Type B pancreatic cell (in vitro differentiated cells): ENCODE results near the gene INHBC. TPM values are rescaled to one million over a fixed set of nuclear protein-coding genes. Genes with fewer than 3 reads are reported as not detected.
"Not testable (repeated sequence)": the region's sequence is repeated elsewhere in the genome, so short reads cannot be mapped to it uniquely, and the experiment has no call there.

Experiments used
- DNase-seq: peaks from one replicate; pipeline ENCODE4 v3.0.0; 2021; ENCODE audit warnings: mixed read lengths; ENCODE audit not compliant: unreplicated experiment; ENCODE audit errors: extremely low spot score
- H3K27ac Mint-ChIP-seq: 2 replicates; pipeline ENCODE4 v1.8.0; 2021; ENCODE audit warnings: mild to moderate bottlenecking, mixed read lengths
- H3K27me3 Mint-ChIP-seq: 2 replicates; pipeline ENCODE4 v1.8.0; 2021; ENCODE audit warnings: mixed read lengths
- H3K36me3 Mint-ChIP-seq: 2 replicates; pipeline ENCODE4 v1.8.0; 2021; ENCODE audit warnings: mixed read lengths
- H3K4me1 Mint-ChIP-seq: one replicate; pipeline ENCODE4 v1.8.0; 2021; ENCODE audit warnings: mixed read lengths; ENCODE audit not compliant: unreplicated experiment
- H3K4me3 Mint-ChIP-seq: 2 replicates; pipeline ENCODE4 v1.8.0; 2021; ENCODE audit warnings: mild to moderate bottlenecking, mixed read lengths
- H3K9me3 Mint-ChIP-seq: 2 replicates; pipeline ENCODE4 v1.8.0; 2021; ENCODE audit warnings: mixed read lengths
- CTCF ChIP-seq: fragments of 200-600 bp; sonication (generic); conservative IDR thresholded peaks from 2 replicates; pipeline ENCODE4 v1.5.0; 2021; ENCODE audit warnings: antibody characterized with exemption, mild to moderate bottlenecking
- total RNA-seq: library from RNA; stranded (reverse); gene quantifications from 2 replicates; pipeline ENCODE4 v1.2.1, GENCODE V29; 2021; ENCODE audit warnings: low replicate concordance

INHBC gene
- total RNA-seq, 1 donor from 2014 or later = not detected

- no peak for DNase-seq
- Mint-ChIP-seq H3K36me3 (peaks cover 21% of the 10 kb centered on the region), H3K9me3 (no peaks in the 10 kb centered on the region), H3K27me3 (no peaks in the 10 kb centered on the region), H3K27ac (no peak overlapping the region), H3K4me3 (no peak overlapping the region), H3K4me1 (peaks cover 6% of the 10 kb centered on the region)
- TF ChIP-seq CTCF = no peak
Observed at GRCh38 chr12:57390174-57390573, 44.4 kb upstream of the INHBC start.

GRCh38 chr12:57395121-57395520 is 39.5 kb upstream of the INHBC start:
- TF ChIP-seq CTCF = no peak
- Mint-ChIP-seq H3K27ac (no peak overlapping the region), H3K9me3 (no peaks in the 10 kb centered on the region), H3K4me3 (no peak overlapping the region), H3K27me3 (no peaks in the 10 kb centered on the region), H3K4me1 (peaks cover 6% of the 10 kb centered on the region), H3K36me3 (peaks cover 25% of the 10 kb centered on the region)
- no peak for DNase-seq

GRCh38 chr12:57397441-57397840 is 37.1 kb upstream of the INHBC start:
- DNase-seq = no peak
- H3K36me3 Mint-ChIP-seq = peaks cover 18% of the 10 kb centered on the region
- no peaks in the 10 kb centered on the region for H3K27me3 Mint-ChIP-seq
- peak overlapping the region; percentile 29 for H3K27ac Mint-ChIP-seq
- peaks cover 8% of the 10 kb centered on the region for H3K4me1 Mint-ChIP-seq
- no peaks in the 10 kb centered on the region for H3K9me3 Mint-ChIP-seq
- TF ChIP-seq CTCF = no peak
- H3K4me3 Mint-ChIP-seq = no peak overlapping the region

GRCh38 chr12:57399718-57400463 is 34.7 kb upstream of the INHBC start:
- DNase-seq, H3K27me3 Mint-ChIP-seq, H3K9me3 Mint-ChIP-seq, H3K4me1 Mint-ChIP-seq, H3K27ac Mint-ChIP-seq, H3K4me3 Mint-ChIP-seq: not testable (repeated sequence)
- H3K36me3 Mint-ChIP-seq = peaks cover 11% of the 10 kb centered on the region

GRCh38 chr12:57401165-57401564 is 33.4 kb upstream of the INHBC start:
- no peaks in the 10 kb centered on the region for H3K9me3 Mint-ChIP-seq
- H3K4me1 Mint-ChIP-seq = peaks cover 8% of the 10 kb centered on the region
- DNase-seq = no peak
- no peak overlapping the region for H3K4me3 Mint-ChIP-seq
- H3K27me3 Mint-ChIP-seq = no peaks in the 10 kb centered on the region
- TF ChIP-seq CTCF = no peak
- no peak overlapping the region for H3K27ac Mint-ChIP-seq
- peaks cover 4% of the 10 kb centered on the region for H3K36me3 Mint-ChIP-seq

- not testable (repeated sequence) for H3K4me3 Mint-ChIP-seq, H3K36me3 Mint-ChIP-seq, H3K27me3 Mint-ChIP-seq, DNase-seq, H3K9me3 Mint-ChIP-seq, H3K4me1 Mint-ChIP-seq, H3K27ac Mint-ChIP-seq
Observed at GRCh38 chr12:57402156-57402555, 32.4 kb upstream of the INHBC start.
